Activated naive CD8-positive, alpha-beta T cell treated with anti-CD3 and anti-CD28 coated beads for 36 hours (primary cell): ENCODE data around the gene PDE4B. TPM values are rescaled to one million over a fixed set of nuclear protein-coding genes. Genes with fewer than 3 reads are reported as not detected.
"Not testable (repeated sequence)": the region's sequence is repeated elsewhere in the genome, so short reads cannot be mapped to it uniquely, and the experiment has no call there.

Source experiments
- DNase-seq: peaks from one replicate; pipeline ENCODE4 v3.0.0; 2021
- H3K27ac Mint-ChIP-seq: one replicate; pipeline ENCODE4 v1.8.0; 2022; ENCODE audit warnings: mild to moderate bottlenecking, moderate library complexity, mixed read lengths
- H3K27me3 Mint-ChIP-seq: one replicate; pipeline ENCODE4 v1.8.0; 2022; ENCODE audit warnings: mild to moderate bottlenecking, mixed read lengths
- H3K36me3 Mint-ChIP-seq: one replicate; pipeline ENCODE4 v1.8.0; 2021; ENCODE audit warnings: mild to moderate bottlenecking, mixed read lengths
- H3K4me1 Mint-ChIP-seq: one replicate; pipeline ENCODE4 v1.8.0; 2021; ENCODE audit warnings: mixed read lengths
- H3K4me3 Mint-ChIP-seq: one replicate; pipeline ENCODE4 v1.8.0; 2022; ENCODE audit warnings: mild to moderate bottlenecking, moderate library complexity, mixed read lengths
- H3K9me3 Mint-ChIP-seq: one replicate; pipeline ENCODE4 v1.8.0; 2022; ENCODE audit warnings: mixed read lengths
- total RNA-seq, 2 experiments: library from RNA; stranded (reverse); gene quantifications; one replicate each; pipeline ENCODE4 v1.2.3, GENCODE V29; 2021

The PDE4B gene
- total RNA-seq, 2 experiments from 2014 or later, result 22.3 to 24.6 TPM

- not testable (repeated sequence) for DNase-seq, H3K9me3 Mint-ChIP-seq, H3K36me3 Mint-ChIP-seq, H3K4me3 Mint-ChIP-seq, H3K27ac Mint-ChIP-seq, H3K4me1 Mint-ChIP-seq, H3K27me3 Mint-ChIP-seq
These were observed 174.8 kb downstream of the PDE4B start for GRCh38 chr1:65967492-65967891.

GRCh38 chr1:65971547-65971946, 178.9 kb downstream of the PDE4B start:
- no peak overlapping the region for H3K4me3 Mint-ChIP-seq
- H3K36me3 Mint-ChIP-seq, result no peaks in the 10 kb centered on the region
- peaks cover 12% of the 10 kb centered on the region for H3K27me3 Mint-ChIP-seq
- DNase-seq, result no peak
- H3K4me1 Mint-ChIP-seq, result no peaks in the 10 kb centered on the region
- H3K9me3 Mint-ChIP-seq, result peaks cover 13% of the 10 kb centered on the region
- H3K27ac Mint-ChIP-seq, result no peak overlapping the region

- peaks cover 18% of the 10 kb centered on the region for H3K9me3 Mint-ChIP-seq
- DNase-seq, result no peak
- H3K4me1 Mint-ChIP-seq, result no peaks in the 10 kb centered on the region
- H3K27ac Mint-ChIP-seq, result no peak overlapping the region
- no peaks in the 10 kb centered on the region for H3K36me3 Mint-ChIP-seq
- no peak overlapping the region for H3K4me3 Mint-ChIP-seq
- H3K27me3 Mint-ChIP-seq, result peaks cover 16% of the 10 kb centered on the region
These were observed 183.0 kb downstream of the PDE4B start for GRCh38 chr1:65975708-65976107.

- no peak overlapping the region for H3K27ac Mint-ChIP-seq
- peaks cover 14% of the 10 kb centered on the region for H3K27me3 Mint-ChIP-seq
- H3K9me3 Mint-ChIP-seq, result peaks cover 18% of the 10 kb centered on the region
- H3K36me3 Mint-ChIP-seq, result no peaks in the 10 kb centered on the region
- DNase-seq, result no peak
- no peaks in the 10 kb centered on the region for H3K4me1 Mint-ChIP-seq
- H3K4me3 Mint-ChIP-seq, result no peak overlapping the region
These were observed 186.7 kb downstream of the PDE4B start for GRCh38 chr1:65979136-65980044.

GRCh38 chr1:65980237-65980636, 187.5 kb downstream of the PDE4B start:
- H3K27me3 Mint-ChIP-seq, result peaks cover 14% of the 10 kb centered on the region
- H3K4me1 Mint-ChIP-seq, result no peaks in the 10 kb centered on the region
- H3K27ac Mint-ChIP-seq, result no peak overlapping the region
- no peak for DNase-seq
- no peaks in the 10 kb centered on the region for H3K36me3 Mint-ChIP-seq
- H3K4me3 Mint-ChIP-seq, result no peak overlapping the region
- peaks cover 10% of the 10 kb centered on the region for H3K9me3 Mint-ChIP-seq

- Mint-ChIP-seq H3K27me3 (peaks cover 17% of the 10 kb centered on the region), H3K9me3 (no peaks in the 10 kb centered on the region), H3K36me3 (no peaks in the 10 kb centered on the region), H3K27ac (no peak overlapping the region), H3K4me3 (no peak overlapping the region), H3K4me1 (no peaks in the 10 kb centered on the region)
- no peak for DNase-seq
These were observed 190.8 kb downstream of the PDE4B start for GRCh38 chr1:65983500-65983899.

- Mint-ChIP-seq H3K9me3 (no peaks in the 10 kb centered on the region), H3K4me3 (no peak overlapping the region), H3K27ac (no peak overlapping the region), H3K36me3 (no peaks in the 10 kb centered on the region), H3K27me3 (peaks cover 16% of the 10 kb centered on the region), H3K4me1 (no peaks in the 10 kb centered on the region)
- no peak for DNase-seq
These were observed 192.8 kb downstream of the PDE4B start for GRCh38 chr1:65985393-65986066.

GRCh38 chr1:65986146-65986545, 193.5 kb downstream of the PDE4B start:
- H3K27me3 Mint-ChIP-seq, result peaks cover 16% of the 10 kb centered on the region
- no peaks in the 10 kb centered on the region for H3K9me3 Mint-ChIP-seq
- no peak for DNase-seq
- no peaks in the 10 kb centered on the region for H3K4me1 Mint-ChIP-seq
- H3K36me3 Mint-ChIP-seq, result no peaks in the 10 kb centered on the region
- no peak overlapping the region for H3K4me3 Mint-ChIP-seq
- no peak overlapping the region for H3K27ac Mint-ChIP-seq

- Mint-ChIP-seq H3K9me3 (no peaks in the 10 kb centered on the region), H3K27ac (no peak overlapping the region)
These were observed 197.5 kb downstream of the PDE4B start for GRCh38 chr1:65990161-65990560.

GRCh38 chr1:65991694-65992093, 199.0 kb downstream of the PDE4B start:
- no peak overlapping the region for H3K27ac Mint-ChIP-seq
- H3K9me3 Mint-ChIP-seq, result no peaks in the 10 kb centered on the region
- H3K4me1 Mint-ChIP-seq, result no peaks in the 10 kb centered on the region
- DNase-seq, result no peak
- H3K36me3 Mint-ChIP-seq, result no peaks in the 10 kb centered on the region
- H3K27me3 Mint-ChIP-seq, result peaks cover 12% of the 10 kb centered on the region
- no peak overlapping the region for H3K4me3 Mint-ChIP-seq

More at GRCh38 chr1:65990161-65990560, 197.5 kb downstream of the PDE4B start:
- Mint-ChIP-seq H3K4me1 (no peaks in the 10 kb centered on the region), H3K27me3 (peaks cover 9% of the 10 kb centered on the region), H3K4me3 (no peak overlapping the region), H3K36me3 (no peaks in the 10 kb centered on the region)
- DNase-seq, result no peak

GRCh38 chr1:65992165-65992821, 199.6 kb downstream of the PDE4B start:
- DNase-seq, result no peak
- peaks cover 11% of the 10 kb centered on the region for H3K27me3 Mint-ChIP-seq
- no peak overlapping the region for H3K4me3 Mint-ChIP-seq
- H3K4me1 Mint-ChIP-seq, result no peaks in the 10 kb centered on the region
- no peak overlapping the region for H3K27ac Mint-ChIP-seq
- no peaks in the 10 kb centered on the region for H3K9me3 Mint-ChIP-seq
- no peaks in the 10 kb centered on the region for H3K36me3 Mint-ChIP-seq

- no peak overlapping the region for H3K27ac Mint-ChIP-seq
- H3K9me3 Mint-ChIP-seq, result no peaks in the 10 kb centered on the region
- H3K27me3 Mint-ChIP-seq, result peaks cover 15% of the 10 kb centered on the region
- H3K4me1 Mint-ChIP-seq, result no peaks in the 10 kb centered on the region
- DNase-seq, result no peak
- H3K4me3 Mint-ChIP-seq, result no peak overlapping the region
- no peaks in the 10 kb centered on the region for H3K36me3 Mint-ChIP-seq
These were observed 200.2 kb downstream of the PDE4B start for GRCh38 chr1:65992831-65993271.

- no peaks in the 10 kb centered on the region for H3K4me1 Mint-ChIP-seq
These were observed 201.5 kb downstream of the PDE4B start for GRCh38 chr1:65994223-65994622.

GRCh38 chr1:65995336-65995735, 202.6 kb downstream of the PDE4B start:
- H3K27ac Mint-ChIP-seq, result no peak overlapping the region

More at GRCh38 chr1:65994223-65994622, 201.5 kb downstream of the PDE4B start:
- Mint-ChIP-seq H3K27ac (no peak overlapping the region), H3K36me3 (no peaks in the 10 kb centered on the region), H3K4me3 (no peak overlapping the region), H3K9me3 (no peaks in the 10 kb centered on the region), H3K27me3 (peaks cover 15% of the 10 kb centered on the region)
- no peak for DNase-seq

GRCh38 chr1:65995928-65996327, 203.2 kb downstream of the PDE4B start:
- H3K4me3 Mint-ChIP-seq, result no peak overlapping the region
- H3K27me3 Mint-ChIP-seq, result peaks cover 10% of the 10 kb centered on the region
- H3K27ac Mint-ChIP-seq, result no peak overlapping the region
- no peaks in the 10 kb centered on the region for H3K36me3 Mint-ChIP-seq
- H3K4me1 Mint-ChIP-seq, result no peaks in the 10 kb centered on the region
- no peak for DNase-seq
- no peaks in the 10 kb centered on the region for H3K9me3 Mint-ChIP-seq

More at GRCh38 chr1:65995336-65995735, 202.6 kb downstream of the PDE4B start:
- Mint-ChIP-seq H3K36me3 (no peaks in the 10 kb centered on the region), H3K4me1 (no peaks in the 10 kb centered on the region), H3K9me3 (no peaks in the 10 kb centered on the region), H3K27me3 (peaks cover 10% of the 10 kb centered on the region), H3K4me3 (no peak overlapping the region)
- no peak for DNase-seq
